Neural cell (in vitro differentiated cells): Measurements from ENCODE around the gene TPM2.

Experiments
- CTCF ChIP-seq: fragments of 450-650 bp; IDR thresholded peaks from 2 replicates; pipeline ENCODE4 v1.5.1; 2014; ENCODE audit warnings: antibody characterized with exemption, mild to moderate bottlenecking, moderate library complexity; ENCODE audit not compliant: poor library complexity, severe bottlenecking
- EP300 ChIP-seq: fragments of 450-650 bp; conservative IDR thresholded peaks from 2 replicates; pipeline ENCODE4 v1.6.1; 2014; ENCODE audit warnings: antibody characterized with exemption, mild to moderate bottlenecking, moderate library complexity; ENCODE audit not compliant: poor library complexity, severe bottlenecking
- EZH2 ChIP-seq: fragments of 200-600, 300-800 bp; shearing (Covaris generic), sonication (generic); IDR thresholded peaks from 2 replicates; pipeline ENCODE4 v1.6.1; 2014; ENCODE audit warnings: antibody characterized with exemption, low read length, borderline replicate concordance, mild to moderate bottlenecking; ENCODE audit not compliant: insufficient read depth, poor library complexity, severe bottlenecking
- POLR2AphosphoS5 ChIP-seq: IDR thresholded peaks from 2 replicates; pipeline ENCODE4 v1.6.1; 2012
- RAD21 ChIP-seq: fragments of 450-650 bp; conservative IDR thresholded peaks from 2 replicates; pipeline ENCODE4 v1.6.1; 2014; ENCODE audit warnings: antibody characterized with exemption, mild to moderate bottlenecking, moderate library complexity
- TAF1 ChIP-seq: IDR thresholded peaks from 2 replicates; pipeline ENCODE4 v1.6.1; 2012; ENCODE audit warnings: low read depth

- TF ChIP-seq EZH2: no peak
- TF ChIP-seq CTCF: no peak
- no peak for TF ChIP-seq RAD21
- TF ChIP-seq TAF1: no peak
- no peak for TF ChIP-seq EP300
- TF ChIP-seq POLR2AphosphoS5: no peak
Measured at GRCh38 chr9:35646153-35646532, 43.6 kb downstream of the TPM2 start.
